Activated T-cell treated with anti-CD3 and anti-CD28 coated beads, Interleukin-2, amount 50 U/mL, for 72 hours (primary cell): ENCODE results near the gene DCPS. TPM values are rescaled to one million over a fixed set of nuclear protein-coding genes. Genes with fewer than 3 reads are reported as not detected.
A peak's percentile ranks its signal among the peaks of the same experiment; 100 is the strongest.
"Not testable (repeated sequence)": the region's sequence is repeated elsewhere in the genome, so short reads cannot be mapped to it uniquely, and the experiment has no call there.

Experiments
- ATAC-seq, 2 donors: fragments of 150-1000 bp; cut with Tn5 transposase; replicated peaks in 1 of 2; 2 replicates each; pipeline ENCODE4 v1.10.0; 2021; ENCODE audit warnings: moderate library complexity in 2 of 2, mild to moderate bottlenecking in 1 of 2
- DNase-seq, 2 donors: peaks; one replicate each; pipeline ENCODE4 v3.0.0; 2021 to 2022; ENCODE audit warnings: mixed read lengths in 1 of 2
- H3K27ac Mint-ChIP-seq: one replicate; pipeline ENCODE4 v1.8.0; 2022; ENCODE audit warnings: mild to moderate bottlenecking, moderate library complexity, mixed read lengths
- H3K27me3 Mint-ChIP-seq: one replicate; pipeline ENCODE4 v1.8.0; 2022; ENCODE audit warnings: low read depth, mixed read lengths
- H3K36me3 Mint-ChIP-seq, 2 donors: one replicate each; pipeline ENCODE4 v1.8.0; 2022; ENCODE audit warnings: mixed read lengths in 2 of 2, mild to moderate bottlenecking in 1 of 2; ENCODE audit not compliant: insufficient read depth in 2 of 2
- H3K4me1 Mint-ChIP-seq: one replicate; pipeline ENCODE4 v1.8.0; 2022; ENCODE audit warnings: low read depth, mixed read lengths
- H3K4me3 Mint-ChIP-seq, 2 donors: one replicate each; pipeline ENCODE4 v1.8.0; 2022; ENCODE audit warnings: mild to moderate bottlenecking in 2 of 2, mixed read lengths in 2 of 2, moderate library complexity in 2 of 2
- H3K9me3 Mint-ChIP-seq, 2 donors: one replicate each; pipeline ENCODE4 v1.8.0; 2022; ENCODE audit warnings: mixed read lengths in 2 of 2
- total RNA-seq, 2 donors: library from RNA; stranded (reverse); gene quantifications; one replicate each; pipeline ENCODE4 v1.2.3, GENCODE V29; 2022

DCPS gene
- total RNA-seq, 2 donors from 2014 or later = 33.9 to 37.7 TPM

DNA sequence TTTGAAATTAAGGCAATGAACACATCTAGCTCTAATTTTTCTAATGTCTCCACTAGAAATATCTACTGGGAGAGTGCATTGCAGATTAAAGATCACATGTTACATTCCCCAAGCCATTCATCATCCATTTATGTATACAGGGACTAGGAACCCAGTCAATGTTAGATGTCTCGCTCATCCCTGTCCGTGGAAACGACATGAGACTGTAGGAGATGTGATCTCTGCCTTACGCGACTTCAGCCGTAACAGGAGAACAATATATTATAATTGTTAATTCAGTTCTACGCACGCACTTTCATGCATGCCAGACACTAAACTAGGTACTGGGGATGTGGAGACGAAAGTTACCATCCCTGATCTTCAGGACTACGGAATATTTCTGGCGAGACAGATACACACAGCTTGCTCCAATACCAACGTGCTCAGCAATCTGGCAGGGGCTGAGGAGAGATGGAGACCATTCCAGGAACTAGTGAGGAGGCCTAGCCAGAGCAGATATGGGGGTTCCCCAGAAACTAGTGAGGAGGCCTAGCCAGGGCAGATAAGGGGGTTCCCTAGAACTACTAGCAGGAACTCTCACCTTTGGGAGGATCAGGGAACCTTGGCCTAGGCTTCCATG is 706 bp downstream of the DCPS start:
- H3K27ac Mint-ChIP-seq = peak overlapping the region; percentile 99
- no peak for DNase-seq
- H3K36me3 Mint-ChIP-seq = peaks cover 5 to 6% of the 10 kb centered on the region in 2 donors
- H3K4me1 Mint-ChIP-seq = peaks cover 51% of the 10 kb centered on the region
- H3K9me3 Mint-ChIP-seq = no peaks in the 10 kb centered on the region
- no peaks in the 10 kb centered on the region for H3K27me3 Mint-ChIP-seq
- ATAC-seq = no peak
- H3K4me3 Mint-ChIP-seq = peak overlapping the region; percentile 93 to 97

DNA sequence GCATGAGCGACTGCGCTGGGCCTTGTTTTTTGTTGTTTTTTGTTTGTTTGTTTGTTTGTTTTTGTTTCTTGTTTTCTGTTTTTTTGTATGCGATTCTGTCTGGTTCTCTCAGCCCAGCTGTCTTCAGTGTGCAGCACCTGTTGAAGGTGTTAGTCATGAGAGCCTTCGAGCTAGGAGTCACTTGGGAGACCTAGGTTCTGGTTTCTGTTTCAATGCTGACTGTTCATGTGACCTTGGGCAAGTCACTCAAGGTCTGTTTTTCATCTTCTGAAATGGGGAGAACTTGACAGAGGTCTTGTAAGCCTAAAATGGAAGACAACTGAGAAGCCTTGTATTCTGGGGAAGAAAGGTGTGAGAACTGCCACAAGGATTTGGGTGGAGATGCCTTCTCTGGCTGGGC is 1.8 kb downstream of the DCPS start:
- DNase-seq (peak; percentile 34 to 35), ATAC-seq (peak; percentile 63 to 68)
- Mint-ChIP-seq H3K36me3 (peaks cover 5 to 9% of the 10 kb centered on the region in 2 donors), H3K27me3 (no peaks in the 10 kb centered on the region), H3K4me1 (peaks cover 57% of the 10 kb centered on the region), H3K27ac (peak overlapping the region; percentile 72), H3K9me3 (no peaks in the 10 kb centered on the region), H3K4me3 (peak overlapping the region; percentile 79 to 93)

DNA sequence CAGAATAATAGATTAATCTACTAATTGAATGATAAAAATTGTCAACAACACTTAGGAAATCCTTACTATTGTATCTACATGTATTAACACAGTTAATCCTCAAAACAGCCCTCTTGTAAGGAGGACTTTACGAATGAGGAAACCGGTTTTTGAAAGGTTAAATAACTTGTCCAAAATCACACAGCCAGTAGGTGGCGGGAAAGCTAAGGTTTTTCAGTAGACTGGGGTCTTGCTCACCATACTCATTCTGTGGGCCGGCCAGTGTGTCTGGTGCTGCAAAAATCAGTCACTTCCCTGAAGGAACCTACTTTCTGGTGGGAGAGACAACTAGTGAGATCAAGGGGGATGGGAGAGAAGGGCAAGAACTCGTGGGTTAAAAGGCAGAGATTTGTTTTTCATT is 3.8 kb downstream of the DCPS start:
- no peaks in the 10 kb centered on the region for H3K27me3 Mint-ChIP-seq
- H3K4me3 Mint-ChIP-seq = no peak overlapping the region
- no peaks in the 10 kb centered on the region for H3K9me3 Mint-ChIP-seq
- peaks cover 5 to 13% of the 10 kb centered on the region in 2 donors for H3K36me3 Mint-ChIP-seq
- H3K27ac Mint-ChIP-seq = no peak overlapping the region
- ATAC-seq (no peak), DNase-seq (no peak)
- H3K4me1 Mint-ChIP-seq = peaks cover 54% of the 10 kb centered on the region

DNA sequence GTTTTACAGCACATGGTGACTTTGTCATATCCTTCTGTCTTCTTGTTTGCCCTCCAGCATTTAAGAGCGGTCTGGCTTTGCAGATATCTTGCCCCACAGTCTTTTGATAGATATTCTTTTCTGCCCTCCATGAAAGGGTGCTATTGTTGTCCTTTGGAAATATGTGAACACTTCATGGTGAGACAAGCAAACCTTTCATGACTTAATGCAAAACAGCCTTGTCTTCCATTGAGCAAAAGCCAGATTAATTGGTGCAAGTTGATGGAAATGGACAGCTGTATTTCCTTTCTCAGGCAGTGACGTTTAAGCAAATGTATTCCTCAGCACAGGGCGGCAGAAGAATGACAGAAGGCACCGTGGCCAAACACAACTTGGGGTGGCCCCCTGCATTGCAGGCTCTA is 4.4 kb downstream of the DCPS start:
- H3K4me1 Mint-ChIP-seq = peaks cover 48% of the 10 kb centered on the region
- no peak overlapping the region for H3K27ac Mint-ChIP-seq
- DNase-seq (no peak), ATAC-seq (no peak)
- no peaks in the 10 kb centered on the region for H3K9me3 Mint-ChIP-seq
- no peak overlapping the region for H3K4me3 Mint-ChIP-seq
- H3K27me3 Mint-ChIP-seq = no peaks in the 10 kb centered on the region
- H3K36me3 Mint-ChIP-seq = peaks cover 5 to 13% of the 10 kb centered on the region in 2 donors

DNA sequence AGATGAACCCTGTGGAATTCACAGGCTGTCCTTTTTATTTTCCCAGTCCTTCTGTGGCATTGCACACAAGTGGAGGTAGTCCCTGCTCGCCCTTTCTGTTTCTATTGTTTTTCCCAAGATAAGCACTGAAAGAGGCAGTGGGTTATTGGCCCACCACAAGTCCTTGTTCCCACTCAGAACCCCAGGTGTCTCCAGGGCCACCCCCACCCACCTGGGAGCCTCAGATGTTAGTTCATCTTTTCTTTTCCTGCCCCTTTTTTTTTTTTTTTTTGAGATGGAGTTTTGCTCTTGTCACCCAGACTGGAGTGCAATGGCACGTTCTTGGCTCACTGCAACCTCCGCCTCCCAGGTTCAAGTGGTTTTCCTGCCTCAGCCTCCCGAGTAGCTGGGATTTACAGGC is 4.9 kb downstream of the DCPS start:
- Mint-ChIP-seq H3K4me1 (peaks cover 44% of the 10 kb centered on the region), H3K36me3 (peaks cover 5 to 14% of the 10 kb centered on the region in 2 donors)
- not testable (repeated sequence) for H3K27me3 Mint-ChIP-seq, DNase-seq, ATAC-seq, H3K27ac Mint-ChIP-seq, H3K4me3 Mint-ChIP-seq, H3K9me3 Mint-ChIP-seq

DNA sequence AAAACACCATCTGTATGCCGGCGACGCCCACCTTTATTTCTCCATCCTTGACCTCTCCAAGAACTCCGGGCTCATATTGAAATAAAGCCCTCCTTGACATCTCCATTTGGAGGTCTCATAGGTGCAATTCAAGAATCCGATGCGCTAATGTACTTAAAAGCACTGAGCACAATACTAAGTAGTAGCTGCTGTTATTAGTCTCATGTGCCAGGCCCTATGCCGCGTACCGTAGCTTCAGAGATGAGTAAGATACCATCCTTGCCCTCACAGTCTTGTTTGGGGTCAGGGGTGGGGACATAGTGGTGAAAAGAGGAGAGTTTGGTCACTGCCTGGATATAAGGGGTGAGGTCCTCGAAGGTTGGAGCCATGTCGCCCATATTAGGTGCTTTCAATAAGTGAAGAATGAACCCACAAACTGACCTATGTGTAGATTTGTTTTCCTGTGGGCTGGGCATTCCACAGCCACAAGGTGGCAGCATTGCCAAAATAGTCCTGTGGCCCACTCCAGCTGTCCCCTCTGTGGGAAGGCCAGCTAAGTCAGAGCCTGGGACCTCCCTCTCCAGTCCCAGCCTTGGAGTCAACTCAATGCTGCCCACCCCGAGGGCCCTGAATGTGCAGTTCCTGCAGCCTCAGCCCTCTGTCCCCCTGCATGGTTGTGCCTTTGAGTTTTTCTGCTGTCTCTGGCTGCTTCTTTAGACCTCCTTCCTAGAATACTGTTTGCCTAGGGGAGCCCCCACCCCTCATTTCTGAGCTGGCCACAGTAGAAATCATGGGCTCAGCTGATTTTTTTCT is 6.5 kb downstream of the DCPS start:
- peak; percentile 65 to 71 for ATAC-seq
- no peak overlapping the region for H3K27ac Mint-ChIP-seq
- peak; percentile 61 to 65 for DNase-seq
- H3K27me3 Mint-ChIP-seq = no peaks in the 10 kb centered on the region
- peaks cover 28% of the 10 kb centered on the region for H3K4me1 Mint-ChIP-seq
- peaks cover 6 to 21% of the 10 kb centered on the region in 2 donors for H3K36me3 Mint-ChIP-seq
- no peaks in the 10 kb centered on the region for H3K9me3 Mint-ChIP-seq
- no peak overlapping the region for H3K4me3 Mint-ChIP-seq

DNA sequence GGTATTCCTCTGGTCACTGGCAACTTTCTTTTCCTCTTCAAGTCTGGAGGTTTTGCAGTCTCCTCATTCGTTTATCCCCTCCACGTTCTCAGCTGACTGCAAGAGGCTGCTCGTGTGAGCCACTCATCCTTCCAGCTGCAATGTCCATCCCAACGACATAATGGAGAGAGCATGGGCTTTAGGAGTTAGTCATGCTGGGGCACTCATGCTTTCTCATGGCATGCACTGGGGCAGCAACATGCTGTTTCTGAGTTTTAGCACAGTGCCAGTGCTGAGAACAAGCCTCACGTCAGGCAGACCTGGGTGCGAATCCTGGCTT is 7.1 kb downstream of the DCPS start:
- Mint-ChIP-seq H3K9me3 (no peaks in the 10 kb centered on the region), H3K4me1 (peaks cover 22% of the 10 kb centered on the region), H3K36me3 (peaks cover 3 to 18% of the 10 kb centered on the region in 2 donors), H3K27me3 (no peaks in the 10 kb centered on the region), H3K27ac (no peak overlapping the region), H3K4me3 (no peak overlapping the region)
- DNase-seq (no peak), ATAC-seq (no peak)

DNA sequence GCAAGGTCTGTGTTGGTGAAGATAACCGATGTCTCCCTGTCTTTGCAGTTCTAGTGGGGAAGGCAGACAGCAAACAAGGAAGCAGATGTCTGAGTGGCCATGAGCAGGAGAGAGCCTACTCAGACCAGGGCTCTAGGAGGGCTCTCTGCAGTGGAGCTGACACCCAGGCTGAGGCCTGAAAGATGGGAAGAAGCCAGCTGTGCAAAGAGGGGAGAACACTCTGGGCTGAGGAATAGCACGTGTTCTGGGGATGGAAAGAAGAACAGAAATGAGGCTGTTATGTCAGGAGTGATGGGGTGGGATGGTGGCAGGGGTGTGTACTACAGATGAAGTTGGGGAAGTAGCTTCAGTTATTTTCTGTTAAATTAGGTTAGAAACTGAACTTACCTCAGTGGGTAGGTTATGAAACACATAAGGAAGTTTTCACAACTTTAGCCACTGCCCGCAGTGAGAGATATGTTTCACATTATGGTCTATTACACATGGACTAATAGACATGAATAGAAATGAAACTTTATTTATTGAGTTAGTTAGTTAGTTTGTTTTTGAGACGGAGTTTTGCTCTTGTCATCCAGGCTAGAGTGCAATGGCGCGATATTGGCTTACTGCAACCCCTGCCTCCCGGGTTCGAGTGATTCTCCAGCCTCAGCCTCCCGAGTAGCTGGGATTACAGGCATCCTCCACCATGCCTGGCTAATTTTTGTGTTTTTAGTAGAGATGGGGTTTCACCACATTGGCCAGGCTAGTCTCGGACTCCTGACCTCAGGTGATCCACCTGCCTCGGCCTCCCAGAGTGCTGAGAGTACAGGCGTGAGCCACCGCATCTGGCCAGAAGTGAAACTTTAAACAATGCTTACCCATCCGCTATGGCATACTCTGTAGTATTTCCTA is 7.8 kb downstream of the DCPS start:
- H3K4me1 Mint-ChIP-seq = peaks cover 17% of the 10 kb centered on the region
- no peak for ATAC-seq
- no peak overlapping the region for H3K27ac Mint-ChIP-seq
- no peaks in the 10 kb centered on the region for H3K9me3 Mint-ChIP-seq
- no peaks in the 10 kb centered on the region for H3K27me3 Mint-ChIP-seq
- H3K36me3 Mint-ChIP-seq = peaks cover 6 to 25% of the 10 kb centered on the region in 2 donors
- H3K4me3 Mint-ChIP-seq = no peak overlapping the region
- DNase-seq = no peak

DNA sequence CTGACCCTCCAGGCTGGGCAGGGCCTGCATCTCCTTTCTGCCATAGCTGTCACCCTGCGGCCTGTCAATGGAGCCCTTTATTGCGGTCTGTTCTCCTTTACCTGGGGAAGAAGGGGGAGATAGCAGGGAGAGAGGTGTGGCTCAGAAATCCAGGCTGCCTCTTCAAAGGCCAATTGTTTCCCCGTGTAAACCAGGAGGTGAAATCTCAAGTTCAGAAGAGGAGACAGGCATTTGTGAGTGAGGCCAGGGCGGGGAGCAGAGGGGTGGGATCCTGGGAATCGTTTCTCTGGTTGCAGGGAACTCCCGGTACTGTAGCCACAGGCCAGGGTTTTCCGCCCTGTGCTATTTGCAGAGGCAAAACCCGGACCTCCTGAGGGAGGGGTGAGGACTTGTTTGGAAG is 9.1 kb downstream of the DCPS start:
- ATAC-seq (no peak), DNase-seq (no peak)
- peaks cover 8 to 26% of the 10 kb centered on the region in 2 donors for H3K36me3 Mint-ChIP-seq
- peaks cover 18% of the 10 kb centered on the region for H3K4me1 Mint-ChIP-seq
- no peak overlapping the region for H3K27ac Mint-ChIP-seq
- H3K27me3 Mint-ChIP-seq = no peaks in the 10 kb centered on the region
- no peaks in the 10 kb centered on the region for H3K9me3 Mint-ChIP-seq
- no peak overlapping the region for H3K4me3 Mint-ChIP-seq

DNA sequence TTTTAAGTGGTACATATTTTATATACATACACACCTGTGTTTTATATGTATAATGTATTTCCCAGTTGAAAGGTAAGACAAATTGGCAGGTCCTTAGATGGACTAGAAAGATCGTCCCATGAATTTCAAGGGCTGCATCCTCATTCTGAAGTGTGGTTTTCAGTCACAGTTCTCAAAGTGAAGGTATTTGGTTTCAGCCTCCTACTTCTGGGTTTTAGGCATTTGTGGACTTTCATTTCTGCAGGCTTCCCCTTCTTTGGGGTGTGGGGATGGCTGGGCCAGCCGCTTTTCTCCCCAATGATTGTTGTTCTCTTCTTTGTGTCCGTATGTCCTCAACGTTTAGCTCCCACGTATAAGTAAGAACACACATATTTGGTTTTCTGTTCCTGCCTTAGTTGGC is 10.0 kb downstream of the DCPS start:
- Mint-ChIP-seq H3K27ac (no peak overlapping the region), H3K4me1 (peaks cover 26% of the 10 kb centered on the region), H3K9me3 (no peaks in the 10 kb centered on the region), H3K4me3 (no peak overlapping the region), H3K36me3 (peaks cover 8 to 26% of the 10 kb centered on the region in 2 donors), H3K27me3 (no peaks in the 10 kb centered on the region)
- no peak for DNase-seq
- ATAC-seq = no peak

DNA sequence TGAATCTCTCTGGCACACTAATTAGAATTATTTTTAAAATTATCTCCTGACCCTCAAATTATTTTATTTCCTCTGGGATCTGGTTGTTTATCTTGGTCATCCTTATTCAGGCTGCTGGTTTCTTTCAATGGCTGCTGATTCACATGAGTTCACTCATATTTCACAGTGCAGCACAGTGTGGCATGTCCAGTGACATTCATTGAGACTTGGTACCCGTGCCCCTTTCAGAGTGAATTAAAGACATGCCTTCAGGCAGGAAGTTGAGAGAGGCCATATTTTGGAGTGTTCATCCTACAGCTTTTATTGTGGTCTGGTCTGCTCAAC is 13.5 kb downstream of the DCPS start:
- Mint-ChIP-seq H3K27me3 (no peaks in the 10 kb centered on the region), H3K4me1 (peaks cover 29% of the 10 kb centered on the region), H3K27ac (peak overlapping the region; percentile 69), H3K9me3 (no peaks in the 10 kb centered on the region), H3K36me3 (peaks cover 8 to 19% of the 10 kb centered on the region in 2 donors), H3K4me3 (peak overlapping the region; percentile 71 to 76)
- DNase-seq (no peak), ATAC-seq (no peak)

DNA sequence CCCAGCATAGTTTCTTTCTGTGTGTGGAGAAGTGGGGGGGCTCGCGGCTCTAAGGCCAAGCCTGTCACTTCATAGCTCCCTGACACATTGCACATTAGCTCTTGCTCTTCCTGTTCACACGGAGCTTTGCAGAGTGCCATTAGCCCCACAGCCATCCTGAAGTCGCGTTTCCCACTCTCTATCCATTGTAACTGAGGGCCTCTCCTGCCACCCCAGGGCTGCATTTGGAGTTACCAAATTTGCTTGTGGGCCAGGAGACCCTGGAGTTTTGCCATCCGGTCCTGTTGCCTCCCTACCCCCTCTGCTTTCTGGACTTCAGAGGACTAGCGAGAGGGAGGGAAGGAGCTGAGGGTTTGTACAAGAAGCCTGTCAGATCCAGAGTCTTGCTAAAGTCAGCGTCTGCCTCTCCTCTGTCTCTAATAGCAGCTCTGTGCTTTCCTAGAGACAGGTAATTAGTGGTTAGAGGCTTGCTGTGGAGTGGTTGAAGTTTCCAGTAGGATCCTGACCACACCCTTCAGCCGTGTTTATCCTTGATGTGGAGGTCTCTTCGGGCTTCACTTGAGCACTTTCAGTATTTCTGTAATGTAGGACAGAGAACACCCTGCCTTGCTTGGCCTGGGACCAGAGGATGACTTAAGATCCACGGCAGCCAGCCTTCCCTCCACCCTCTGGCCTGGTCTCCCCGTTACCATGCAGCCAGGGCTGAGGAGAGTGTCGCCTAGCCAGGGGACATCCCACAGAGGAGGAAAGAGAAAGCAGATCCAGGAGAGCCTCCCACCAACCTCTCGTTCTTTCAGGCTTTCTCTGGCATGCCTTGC is 14.1 kb downstream of the DCPS start:
- peaks cover 8 to 19% of the 10 kb centered on the region in 2 donors for H3K36me3 Mint-ChIP-seq
- peak overlapping the region; percentile 69 for H3K27ac Mint-ChIP-seq
- H3K9me3 Mint-ChIP-seq = no peaks in the 10 kb centered on the region
- DNase-seq (peak; percentile 31 to 34), ATAC-seq (peak; percentile 73 to 76)
- H3K4me1 Mint-ChIP-seq = peaks cover 29% of the 10 kb centered on the region
- peak overlapping the region; percentile 71 to 76 for H3K4me3 Mint-ChIP-seq
- H3K27me3 Mint-ChIP-seq = no peaks in the 10 kb centered on the region
